Trophoblast cell (in vitro differentiated cells and primary cell): ENCODE data around the gene FBXL17.

Experiments used
- DNase-seq, 2 donors: peaks; one replicate each; pipeline ENCODE4 v3.0.0-alpha.2; 2016
- H2AFZ ChIP-seq: 2 replicates; pipeline ENCODE4 v1.6.1; 2013; ENCODE audit warnings: low read length, moderate library complexity, mild to moderate bottlenecking; ENCODE audit not compliant: insufficient read depth, poor library complexity
- H2AK5ac ChIP-seq: 2 replicates; pipeline ENCODE4 v1.6.1; 2013; ENCODE audit warnings: mild to moderate bottlenecking, low read length
- H2BK120ac ChIP-seq: 2 replicates; pipeline ENCODE4 v1.6.1; 2013; ENCODE audit warnings: low read length, mild to moderate bottlenecking, moderate library complexity; ENCODE audit not compliant: insufficient read depth, poor library complexity
- H2BK12ac ChIP-seq: 2 replicates; pipeline ENCODE4 v1.6.1; 2013; ENCODE audit warnings: mild to moderate bottlenecking, low read length, moderate library complexity
- H2BK5ac ChIP-seq: 2 replicates; pipeline ENCODE4 v1.6.1; 2013; ENCODE audit warnings: low read length, low read depth, moderate library complexity, mild to moderate bottlenecking; ENCODE audit not compliant: poor library complexity
- H3K14ac ChIP-seq: 2 replicates; pipeline ENCODE4 v1.6.1; 2013; ENCODE audit warnings: mild to moderate bottlenecking, low read length
- H3K18ac ChIP-seq: 2 replicates; pipeline ENCODE4 v1.6.1; 2013; ENCODE audit warnings: mild to moderate bottlenecking, low read length
- H3K23ac ChIP-seq: 2 replicates; pipeline ENCODE4 v1.6.1; 2013; ENCODE audit warnings: low read length
- H3K27ac ChIP-seq: 2 replicates; pipeline ENCODE4 v1.5.1; 2013; ENCODE audit warnings: low read depth, mild to moderate bottlenecking, inconsistent platforms, low read length, moderate library complexity
- H3K27me3 ChIP-seq: 2 replicates; pipeline ENCODE4 v1.6.1; 2013; ENCODE audit warnings: inconsistent platforms, mild to moderate bottlenecking, low read length, moderate library complexity; ENCODE audit not compliant: insufficient read depth
- H3K36me3 ChIP-seq, 2 experiments: 1 replicate in 1 of 2; 2 replicates in 1 of 2; pipeline ENCODE4 v1.6.1; 2013; ENCODE audit warnings: low read length in 2 of 2, mild to moderate bottlenecking in 2 of 2, moderate library complexity in 1 of 2; ENCODE audit not compliant: insufficient read depth in 2 of 2, control insufficient read depth in 1 of 2
- H3K4ac ChIP-seq: 2 replicates; pipeline ENCODE4 v1.6.1; 2013; ENCODE audit warnings: low read depth, mild to moderate bottlenecking, low read length, moderate library complexity
- H3K4me1 ChIP-seq, 2 experiments: 1 replicate in 1 of 2; 2 replicates in 1 of 2; pipeline ENCODE4 v1.6.1; 2013; ENCODE audit warnings: low read length in 2 of 2, mild to moderate bottlenecking in 2 of 2, moderate library complexity in 1 of 2; ENCODE audit not compliant: insufficient read depth in 2 of 2, control insufficient read depth in 1 of 2
- H3K4me2 ChIP-seq: 2 replicates; pipeline ENCODE4 v1.6.1; 2013; ENCODE audit warnings: inconsistent platforms, mild to moderate bottlenecking, low read length, moderate library complexity
- H3K4me3 ChIP-seq: 2 replicates; pipeline ENCODE4 v1.5.1; 2013; ENCODE audit warnings: mild to moderate bottlenecking, low read depth, low read length, inconsistent platforms
- H3K79me1 ChIP-seq: one replicate; pipeline ENCODE4 v1.6.1; 2013; ENCODE audit warnings: low read length
- H3K79me2 ChIP-seq: 2 replicates; pipeline ENCODE4 v1.6.1; 2013; ENCODE audit warnings: low read length, mild to moderate bottlenecking; ENCODE audit not compliant: control insufficient read depth, insufficient read depth, poor library complexity
- H3K9ac ChIP-seq: 2 replicates; pipeline ENCODE4 v1.6.1; 2013; ENCODE audit warnings: mild to moderate bottlenecking, low read length
- H3K9me3 ChIP-seq: 2 replicates; pipeline ENCODE4 v1.6.1; 2013; ENCODE audit warnings: low read depth, mild to moderate bottlenecking, control low read depth, inconsistent platforms, low read length; ENCODE audit not compliant: insufficient read depth
- H4K12ac ChIP-seq: 2 replicates; pipeline ENCODE4 v1.6.1; 2013; ENCODE audit warnings: low read depth, mild to moderate bottlenecking, low read length, moderate library complexity
- H4K8ac ChIP-seq: 2 replicates; pipeline ENCODE4 v1.6.1; 2013; ENCODE audit warnings: low read depth, mild to moderate bottlenecking, low read length, moderate library complexity
- H4K91ac ChIP-seq: one replicate; pipeline ENCODE4 v1.6.1; 2013; ENCODE audit warnings: low read depth, mild to moderate bottlenecking, low read length, moderate library complexity
- WGBS: extraction: QIAGEN DNeasy Blood & Tissue Kit; methylation state at CpG from one replicate; pipeline ENCODE4 v1.1.7; 2013; ENCODE audit warnings: missing lambda C conversion rate; ENCODE audit not compliant: insufficient read length, insufficient coverage; ENCODE audit errors: extremely low coverage; 5-methylcytosine and 5-hydroxymethylcytosine counted together

Gene FBXL17

GRCh38 chr5:107867266-107867665 lies 514.6 kb downstream of the FBXL17 start:
- no peak overlapping the region for H2BK120ac ChIP-seq
- H3K27me3 ChIP-seq: no peaks in the 10 kb centered on the region

DNA sequence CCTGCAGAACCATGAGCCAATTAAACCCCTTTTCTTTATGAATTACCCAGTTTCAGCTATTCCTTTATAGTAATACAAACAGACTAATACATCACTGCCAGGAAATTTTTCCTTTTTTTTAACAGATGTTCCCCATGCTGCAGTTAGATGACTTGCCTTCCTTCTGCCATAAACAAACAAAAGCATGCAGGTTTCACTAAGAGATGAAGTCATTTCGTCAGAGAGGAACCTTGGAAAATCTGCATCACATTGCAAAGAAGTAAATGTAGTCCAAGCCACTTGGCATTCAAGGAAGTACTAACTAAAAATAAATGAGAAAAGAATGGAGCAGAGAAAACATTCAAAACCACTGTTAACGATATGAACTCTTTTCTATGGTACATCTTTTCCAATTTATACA lies 517.1 kb downstream of the FBXL17 start:
- Histone ChIP-seq H4K12ac (no peak overlapping the region), H2BK120ac (no peak overlapping the region), H3K79me1 (no peaks in the 10 kb centered on the region), H3K14ac (no peak overlapping the region), H3K9me3 (peaks cover 2% of the 10 kb centered on the region), H2AK5ac (no peak overlapping the region), H3K4ac (no peak overlapping the region), H3K23ac (no peak overlapping the region), H3K36me3 (no peaks in the 10 kb centered on the region), H3K4me3 (no peak overlapping the region), H2BK12ac (no peak overlapping the region), H3K79me2 (no peaks in the 10 kb centered on the region), H3K27me3 (no peaks in the 10 kb centered on the region), H3K4me2 (no peak overlapping the region), H4K91ac (no peak overlapping the region), H3K9ac (no peak overlapping the region), H2BK5ac (no peak overlapping the region), H3K4me1 (peaks cover 0 to 4% of the 10 kb centered on the region in 2 experiments), H3K18ac (no peak overlapping the region), H3K27ac (no peak overlapping the region), H2AFZ (no peak overlapping the region), H4K8ac (no peak overlapping the region)
- no peak for DNase-seq
- no CpG with 5 or more reads among the region's 2 CpGs for WGBS

More at GRCh38 chr5:107867266-107867665, 514.6 kb downstream of the FBXL17 start:
- Histone ChIP-seq H2AFZ (no peak overlapping the region), H3K4ac (no peak overlapping the region), H3K79me2 (no peaks in the 10 kb centered on the region), H4K91ac (no peak overlapping the region), H3K23ac (no peak overlapping the region), H3K27ac (no peak overlapping the region), H2BK5ac (no peak overlapping the region), H4K12ac (no peak overlapping the region), H3K9me3 (peaks cover 3% of the 10 kb centered on the region), H3K14ac (no peak overlapping the region), H2BK12ac (no peak overlapping the region), H4K8ac (no peak overlapping the region), H3K79me1 (no peaks in the 10 kb centered on the region), H3K9ac (no peak overlapping the region), H3K4me1 (peaks cover 0 to 4% of the 10 kb centered on the region in 2 experiments), H3K18ac (no peak overlapping the region), H3K36me3 (no peaks in the 10 kb centered on the region), H3K4me3 (no peak overlapping the region), H3K4me2 (no peak overlapping the region), H2AK5ac (no peak overlapping the region)
- no CpG with 5 or more reads among the region's 2 CpGs for WGBS
- no peak for DNase-seq

DNA sequence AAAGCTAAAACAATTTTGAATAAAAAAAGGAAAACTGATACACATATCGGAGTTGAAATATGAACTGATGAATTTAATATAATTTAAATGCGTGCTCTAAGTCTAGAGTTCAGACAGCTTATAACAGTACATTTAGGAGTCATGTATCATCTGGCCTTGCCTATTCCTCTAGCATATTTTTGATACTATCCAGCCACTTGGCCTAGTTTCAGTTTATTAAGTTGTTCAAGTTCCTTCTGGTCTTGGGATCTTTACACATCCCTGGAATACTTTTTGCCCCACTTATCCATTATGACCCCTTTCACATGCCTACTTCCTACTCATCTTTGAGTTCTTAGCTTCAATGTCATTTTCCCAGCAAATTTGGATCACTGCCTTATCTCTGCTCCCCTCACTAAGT lies 518.8 kb downstream of the FBXL17 start:
- DNase-seq: no peak
- no peak overlapping the region for H3K18ac ChIP-seq
- H3K9me3 ChIP-seq: no peaks in the 10 kb centered on the region
- H3K79me2 ChIP-seq: no peaks in the 10 kb centered on the region
- no peak overlapping the region for H3K4me3 ChIP-seq
- H2BK120ac ChIP-seq: no peak overlapping the region
- no peak overlapping the region for H2BK5ac ChIP-seq
- H2BK12ac ChIP-seq: no peak overlapping the region
- no CpG with 5 or more reads among the region's 2 CpGs for WGBS
- no peak overlapping the region for H4K8ac ChIP-seq
- no peak overlapping the region for H3K14ac ChIP-seq
- no peak overlapping the region for H4K91ac ChIP-seq
- no peak overlapping the region for H2AK5ac ChIP-seq
- H3K4me1 ChIP-seq: no peaks in the 10 kb centered on the region
- no peaks in the 10 kb centered on the region for H3K27me3 ChIP-seq
- H3K9ac ChIP-seq: no peak overlapping the region
- H3K4me2 ChIP-seq: no peak overlapping the region
- H3K36me3 ChIP-seq: no peaks in the 10 kb centered on the region
- H4K12ac ChIP-seq: no peak overlapping the region
- H3K79me1 ChIP-seq: no peaks in the 10 kb centered on the region
- H3K27ac ChIP-seq: no peak overlapping the region
- no peak overlapping the region for H3K4ac ChIP-seq
- H2AFZ ChIP-seq: no peak overlapping the region
- H3K23ac ChIP-seq: no peak overlapping the region

DNA sequence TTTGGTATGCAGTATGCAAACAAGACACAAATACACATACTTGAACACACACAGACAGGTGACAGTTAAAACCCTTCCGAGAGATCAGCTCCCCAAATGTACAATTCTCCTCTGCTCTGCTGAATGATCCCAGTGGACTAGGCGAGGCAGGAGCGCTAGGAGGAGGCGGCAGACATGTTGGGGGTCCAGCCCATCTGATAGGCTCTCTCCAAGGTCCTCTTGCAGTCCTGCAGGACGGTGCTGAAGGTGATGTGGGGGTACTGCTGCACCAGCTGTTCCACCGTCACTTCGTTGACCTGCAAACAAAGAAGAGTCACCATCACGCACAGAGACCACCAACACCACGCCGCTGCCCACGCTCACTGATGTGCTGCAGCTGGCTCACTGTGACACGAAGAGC lies 520.3 kb downstream of the FBXL17 start:
- Histone ChIP-seq H3K18ac (no peak overlapping the region), H2AK5ac (no peak overlapping the region), H4K91ac (no peak overlapping the region), H3K79me2 (no peaks in the 10 kb centered on the region), H3K9ac (no peak overlapping the region), H3K4me2 (no peak overlapping the region), H3K14ac (no peak overlapping the region), H3K79me1 (no peaks in the 10 kb centered on the region), H3K36me3 (no peaks in the 10 kb centered on the region), H2AFZ (no peak overlapping the region), H2BK5ac (no peak overlapping the region), H4K8ac (no peak overlapping the region), H4K12ac (no peak overlapping the region), H3K9me3 (no peaks in the 10 kb centered on the region), H3K4me1 (no peaks in the 10 kb centered on the region), H3K27ac (no peak overlapping the region), H2BK12ac (no peak overlapping the region), H3K23ac (no peak overlapping the region), H2BK120ac (no peak overlapping the region), H3K4me3 (no peak overlapping the region), H3K27me3 (no peaks in the 10 kb centered on the region), H3K4ac (no peak overlapping the region)
- no peak for DNase-seq
- WGBS: no CpG with 5 or more reads among the region's 12 CpGs
